Measurements from ENCODE around the gene ANKRD18B. TPM values are rescaled to one million over a fixed set of nuclear protein-coding genes. Genes with fewer than 3 reads are reported as not detected.
"Not testable (repeated sequence)": the region's sequence is repeated elsewhere in the genome, so short reads cannot be mapped to it uniquely, and the experiment has no call there.

ANKRD18B gene
- total and polyA plus RNA-seq, 2 of the 8 experiments (the other 6 are each of a cell fraction or from before 2014, with no cell fraction given): 1.6 to 13.8 TPM

DNA sequence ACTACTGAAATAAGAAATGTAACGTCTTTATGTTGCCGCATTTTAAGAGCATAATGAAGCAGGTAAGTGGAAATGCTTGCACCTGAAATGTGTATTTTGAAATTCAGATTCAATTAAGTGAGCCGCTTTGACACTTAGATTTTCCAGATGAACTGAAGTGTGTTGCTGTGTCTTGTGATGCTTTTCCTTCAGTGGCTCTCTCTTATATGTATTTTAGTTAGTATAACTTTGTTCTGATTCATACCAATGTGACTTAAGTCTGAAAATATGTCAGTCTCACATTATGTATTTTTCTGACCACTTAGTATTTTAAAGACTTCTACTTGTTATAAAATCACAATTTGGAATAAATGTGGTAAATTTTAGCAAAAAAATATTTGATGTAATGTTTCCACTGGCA, 25.4 kb downstream of the ANKRD18B start:
- H3K79me2 ChIP-seq (ENCODE audit: control insufficient read depth in 1 of 2, insufficient read depth in 2 of 2, low read length in 2 of 2); H3K56ac ChIP-seq (replicated peaks; ENCODE audit: insufficient read length, low read depth, low read length); H3K9me3 ChIP-seq (ENCODE audit: insufficient read depth in 2 of 2, low read depth in 1 of 2, low read length in 1 of 2); H2BK120ac ChIP-seq (replicated peaks; ENCODE audit: low read depth, low read length); H2BK20ac ChIP-seq (ENCODE audit: low read length); H4K91ac ChIP-seq (replicated peaks; ENCODE audit: insufficient read length, low read length); H3K27me3 ChIP-seq (replicated peaks in 1 of 4; ENCODE audit: control insufficient read depth in 3 of 4, extremely low read depth in 1 of 4, insufficient read depth in 3 of 4, low read length in 3 of 4); DNase-seq (ENCODE audit: low read depth in 1 of 2, low spot score in 2 of 2); H2AFZ ChIP-seq (ENCODE audit: low read length); H3K79me1 ChIP-seq (ENCODE audit: low read depth, low read length); H3K4me2 ChIP-seq (ENCODE audit: insufficient read depth in 1 of 2, low read depth in 2 of 2, low read length in 2 of 2); H2AK5ac ChIP-seq (ENCODE audit: low read depth, low read length); H2BK12ac ChIP-seq (ENCODE audit: low read depth, low read length); H4K5ac ChIP-seq (ENCODE audit: insufficient read length, low read depth, low read length); H2BK5ac ChIP-seq (ENCODE audit: low read depth, low read length); H3K9ac ChIP-seq (replicated peaks in 1 of 4; ENCODE audit: extremely low read depth in 1 of 4, low read depth in 3 of 4, low read length in 3 of 4); H4K20me1 ChIP-seq (replicated peaks in 1 of 2; ENCODE audit: control insufficient read depth in 1 of 2, insufficient read depth in 2 of 2, low read length in 2 of 2); CTCF ChIA-PET (ENCODE audit: partially characterized antibody); H3K23ac ChIP-seq (ENCODE audit: insufficient read length); H3K23me2 ChIP-seq (ENCODE audit: low read depth, low read length); H2BK15ac ChIP-seq (ENCODE audit: low read length); POLR2A ChIA-PET (ENCODE audit: partially characterized antibody); H3K4ac ChIP-seq (replicated peaks; ENCODE audit: insufficient read length, low read depth, low read length); H3K4me1 ChIP-seq (replicated peaks in 1 of 4; ENCODE audit: control insufficient read depth in 3 of 4, insufficient read depth in 4 of 4, low read length in 3 of 4); H3K27ac ChIP-seq (ENCODE audit: low read depth, low read length); H4K8ac ChIP-seq (ENCODE audit: extremely low read depth, insufficient read depth, low read length); H3K4me3 ChIP-seq (ENCODE audit: extremely low read depth in 1 of 4, insufficient read depth in 2 of 4, low read depth in 3 of 4, low read length in 4 of 4); FAIRE-seq; H3K14ac ChIP-seq (ENCODE audit: insufficient read length); H3K36me3 ChIP-seq (ENCODE audit: control insufficient read depth in 2 of 4, insufficient read depth in 4 of 4, low read length in 3 of 4); H3K18ac ChIP-seq (ENCODE audit: extremely low read depth, low read length): not testable (repeated sequence)
- WGBS, 2 experiments (ENCODE audit: extremely low coverage in 1 of 2, insufficient coverage in 1 of 2, insufficient read length in 1 of 2, insufficient replicate concordance in 2 of 2, low coverage in 1 of 2, low lambda C conversion rate in 2 of 2, missing lambda C conversion rate in 1 of 2): 93% methylated on average over 3 of the region's 3 CpGs; no CpG with 5 or more reads in 1 of the 2 experiments

DNA sequence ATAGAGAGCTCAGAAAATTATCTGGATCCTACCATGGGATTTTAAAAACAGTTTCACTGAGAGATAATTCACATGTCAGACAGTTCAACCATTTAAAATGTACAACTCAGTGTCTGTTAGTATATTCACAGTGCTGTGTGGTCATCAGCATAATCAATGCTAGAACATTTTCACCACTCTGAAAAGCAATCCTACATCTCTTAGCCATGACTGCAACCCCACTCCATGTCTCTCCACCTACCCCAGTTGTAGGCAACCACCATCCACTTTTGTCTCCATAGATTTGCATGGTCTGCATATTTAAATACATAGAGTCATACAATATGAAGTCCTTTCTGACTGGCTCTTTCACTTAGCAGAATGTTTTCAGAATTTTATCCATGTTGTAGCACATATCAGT, 27.1 kb downstream of the ANKRD18B start:
- POLR2A ChIA-PET (ENCODE audit: partially characterized antibody); DNase-seq (ENCODE audit: low read depth in 1 of 2, low spot score in 2 of 2); H2BK12ac ChIP-seq (ENCODE audit: low read depth, low read length); H3K4me3 ChIP-seq (ENCODE audit: extremely low read depth in 1 of 4, insufficient read depth in 2 of 4, low read depth in 3 of 4, low read length in 4 of 4); H3K27ac ChIP-seq (ENCODE audit: low read depth, low read length); H2BK120ac ChIP-seq (replicated peaks; ENCODE audit: low read depth, low read length); H3K14ac ChIP-seq (ENCODE audit: insufficient read length); FAIRE-seq; H2BK20ac ChIP-seq (ENCODE audit: low read length); H4K5ac ChIP-seq (ENCODE audit: insufficient read length, low read depth, low read length); H2BK15ac ChIP-seq (ENCODE audit: low read length); H3K4me1 ChIP-seq (replicated peaks in 1 of 4; ENCODE audit: control insufficient read depth in 3 of 4, insufficient read depth in 4 of 4, low read length in 3 of 4); H3K23me2 ChIP-seq (ENCODE audit: low read depth, low read length); H3K79me2 ChIP-seq (ENCODE audit: control insufficient read depth in 1 of 2, insufficient read depth in 2 of 2, low read length in 2 of 2); H3K23ac ChIP-seq (ENCODE audit: insufficient read length); CTCF ChIA-PET (ENCODE audit: partially characterized antibody); H3K56ac ChIP-seq (replicated peaks; ENCODE audit: insufficient read length, low read depth, low read length); H4K91ac ChIP-seq (replicated peaks; ENCODE audit: insufficient read length, low read length); H3K4ac ChIP-seq (replicated peaks; ENCODE audit: insufficient read length, low read depth, low read length); H3K36me3 ChIP-seq (ENCODE audit: control insufficient read depth in 2 of 4, insufficient read depth in 4 of 4, low read length in 3 of 4); H3K9me3 ChIP-seq (ENCODE audit: insufficient read depth in 2 of 2, low read depth in 1 of 2, low read length in 1 of 2); H4K20me1 ChIP-seq (replicated peaks in 1 of 2; ENCODE audit: control insufficient read depth in 1 of 2, insufficient read depth in 2 of 2, low read length in 2 of 2); H4K8ac ChIP-seq (ENCODE audit: extremely low read depth, insufficient read depth, low read length); H2BK5ac ChIP-seq (ENCODE audit: low read depth, low read length); H3K9ac ChIP-seq (replicated peaks in 1 of 4; ENCODE audit: extremely low read depth in 1 of 4, low read depth in 3 of 4, low read length in 3 of 4); H3K18ac ChIP-seq (ENCODE audit: extremely low read depth, low read length); H3K27me3 ChIP-seq (replicated peaks in 1 of 4; ENCODE audit: control insufficient read depth in 3 of 4, extremely low read depth in 1 of 4, insufficient read depth in 3 of 4, low read length in 3 of 4); H3K4me2 ChIP-seq (ENCODE audit: insufficient read depth in 1 of 2, low read depth in 2 of 2, low read length in 2 of 2); H2AK5ac ChIP-seq (ENCODE audit: low read depth, low read length); H2AFZ ChIP-seq (ENCODE audit: low read length); H3K79me1 ChIP-seq (ENCODE audit: low read depth, low read length): not testable (repeated sequence)
